HCT116 (cell line): Measurements from ENCODE around the gene SPP2.

Experiments
- TF ChIP-seq, protein P1 (sequence below), 3 experiments: fragments of 200-600 bp in 1 of 3; sonication (generic) in 1 of 3; IDR thresholded peaks in 2 of 3; conservative IDR thresholded peaks in 1 of 3; 2 replicates each; pipeline ENCODE4 v1.5.1; 2012 to 2017; ENCODE audit warnings: low read depth in 2 of 3, low read length in 2 of 3, antibody characterized with exemption in 1 of 3, borderline replicate concordance in 1 of 3, control low read depth in 1 of 3, mild to moderate bottlenecking in 1 of 3, mixed read lengths in 1 of 3, mixed run types in 1 of 3, moderate library complexity in 1 of 3; ENCODE audit not compliant: insufficient read depth in 1 of 3
- TF ChIP-seq, protein P2 (sequence below): IDR thresholded peaks from 2 replicates; pipeline ENCODE4 v1.6.1; 2012; ENCODE audit warnings: low read depth

DNA sequence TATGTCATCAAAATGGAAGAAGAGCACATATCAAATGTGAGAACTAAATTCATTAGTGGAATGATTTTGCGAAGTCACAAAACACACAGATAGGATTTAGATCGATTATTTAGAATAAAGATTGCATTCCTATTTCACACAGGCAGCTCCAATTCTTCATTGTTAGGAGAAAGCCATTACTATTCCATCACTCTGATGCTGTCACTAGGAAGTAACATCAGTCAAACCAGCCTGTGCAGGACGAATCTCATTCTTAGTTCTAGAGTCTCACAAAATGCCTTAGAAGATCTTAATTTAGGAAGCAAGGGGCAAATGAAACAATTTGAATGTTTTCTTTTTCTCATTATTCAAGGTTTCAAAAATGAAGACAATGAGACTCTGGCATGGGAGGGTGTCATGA is 44.0 kb upstream of the SPP2 start:
- TF ChIP-seq, protein P1, sequence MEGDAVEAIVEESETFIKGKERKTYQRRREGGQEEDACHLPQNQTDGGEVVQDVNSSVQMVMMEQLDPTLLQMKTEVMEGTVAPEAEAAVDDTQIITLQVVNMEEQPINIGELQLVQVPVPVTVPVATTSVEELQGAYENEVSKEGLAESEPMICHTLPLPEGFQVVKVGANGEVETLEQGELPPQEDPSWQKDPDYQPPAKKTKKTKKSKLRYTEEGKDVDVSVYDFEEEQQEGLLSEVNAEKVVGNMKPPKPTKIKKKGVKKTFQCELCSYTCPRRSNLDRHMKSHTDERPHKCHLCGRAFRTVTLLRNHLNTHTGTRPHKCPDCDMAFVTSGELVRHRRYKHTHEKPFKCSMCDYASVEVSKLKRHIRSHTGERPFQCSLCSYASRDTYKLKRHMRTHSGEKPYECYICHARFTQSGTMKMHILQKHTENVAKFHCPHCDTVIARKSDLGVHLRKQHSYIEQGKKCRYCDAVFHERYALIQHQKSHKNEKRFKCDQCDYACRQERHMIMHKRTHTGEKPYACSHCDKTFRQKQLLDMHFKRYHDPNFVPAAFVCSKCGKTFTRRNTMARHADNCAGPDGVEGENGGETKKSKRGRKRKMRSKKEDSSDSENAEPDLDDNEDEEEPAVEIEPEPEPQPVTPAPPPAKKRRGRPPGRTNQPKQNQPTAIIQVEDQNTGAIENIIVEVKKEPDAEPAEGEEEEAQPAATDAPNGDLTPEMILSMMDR (IDR thresholded peaks at IDR 0.05 in 2 of 3, conservative IDR thresholded peaks at IDR 0.05 in 1 of 3; ENCODE audit: borderline replicate concordance in 1 of 3, insufficient read depth in 1 of 3, low read depth in 2 of 3, low read length in 2 of 3): no peak
- TF ChIP-seq, protein P2, sequence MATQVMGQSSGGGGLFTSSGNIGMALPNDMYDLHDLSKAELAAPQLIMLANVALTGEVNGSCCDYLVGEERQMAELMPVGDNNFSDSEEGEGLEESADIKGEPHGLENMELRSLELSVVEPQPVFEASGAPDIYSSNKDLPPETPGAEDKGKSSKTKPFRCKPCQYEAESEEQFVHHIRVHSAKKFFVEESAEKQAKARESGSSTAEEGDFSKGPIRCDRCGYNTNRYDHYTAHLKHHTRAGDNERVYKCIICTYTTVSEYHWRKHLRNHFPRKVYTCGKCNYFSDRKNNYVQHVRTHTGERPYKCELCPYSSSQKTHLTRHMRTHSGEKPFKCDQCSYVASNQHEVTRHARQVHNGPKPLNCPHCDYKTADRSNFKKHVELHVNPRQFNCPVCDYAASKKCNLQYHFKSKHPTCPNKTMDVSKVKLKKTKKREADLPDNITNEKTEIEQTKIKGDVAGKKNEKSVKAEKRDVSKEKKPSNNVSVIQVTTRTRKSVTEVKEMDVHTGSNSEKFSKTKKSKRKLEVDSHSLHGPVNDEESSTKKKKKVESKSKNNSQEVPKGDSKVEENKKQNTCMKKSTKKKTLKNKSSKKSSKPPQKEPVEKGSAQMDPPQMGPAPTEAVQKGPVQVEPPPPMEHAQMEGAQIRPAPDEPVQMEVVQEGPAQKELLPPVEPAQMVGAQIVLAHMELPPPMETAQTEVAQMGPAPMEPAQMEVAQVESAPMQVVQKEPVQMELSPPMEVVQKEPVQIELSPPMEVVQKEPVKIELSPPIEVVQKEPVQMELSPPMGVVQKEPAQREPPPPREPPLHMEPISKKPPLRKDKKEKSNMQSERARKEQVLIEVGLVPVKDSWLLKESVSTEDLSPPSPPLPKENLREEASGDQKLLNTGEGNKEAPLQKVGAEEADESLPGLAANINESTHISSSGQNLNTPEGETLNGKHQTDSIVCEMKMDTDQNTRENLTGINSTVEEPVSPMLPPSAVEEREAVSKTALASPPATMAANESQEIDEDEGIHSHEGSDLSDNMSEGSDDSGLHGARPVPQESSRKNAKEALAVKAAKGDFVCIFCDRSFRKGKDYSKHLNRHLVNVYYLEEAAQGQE: no peak
